Osteoblast (primary cell): ENCODE measurements around the gene NPDC1. TPM values are rescaled to one million over a fixed set of nuclear protein-coding genes. Genes with fewer than 3 reads are reported as not detected.

ENCODE experiments used
- DNase-seq: peaks from one replicate; pipeline ENCODE4 v3.0.0; 2011; ENCODE audit warnings: low spot score, mixed read lengths; ENCODE audit not compliant: insufficient read length; ENCODE audit errors: missing footprints
- H2AFZ ChIP-seq: 2 replicates; pipeline ENCODE4 v1.6.0; 2011; ENCODE audit warnings: mild to moderate bottlenecking, low read length
- H3K27ac ChIP-seq: 2 replicates; pipeline ENCODE4 v1.5.1; 2011; ENCODE audit warnings: mild to moderate bottlenecking, low read depth, low read length, moderate library complexity
- H3K27me3 ChIP-seq: 2 replicates; pipeline ENCODE4 v1.6.0; 2012; ENCODE audit warnings: mild to moderate bottlenecking, control low read depth, inconsistent platforms, low read length, moderate library complexity; ENCODE audit not compliant: insufficient read depth
- H3K36me3 ChIP-seq: 2 replicates; pipeline ENCODE4 v1.5.1; 2011; ENCODE audit warnings: mild to moderate bottlenecking, low read length, control low read depth, moderate library complexity; ENCODE audit not compliant: insufficient read depth
- H3K4me1 ChIP-seq: 2 replicates; pipeline ENCODE4 v1.5.1; 2011; ENCODE audit warnings: mild to moderate bottlenecking, low read length, control low read depth, moderate library complexity; ENCODE audit not compliant: insufficient read depth
- H3K4me2 ChIP-seq: 2 replicates; pipeline ENCODE4 v1.6.0; 2011; ENCODE audit warnings: mild to moderate bottlenecking, low read length; ENCODE audit not compliant: insufficient read depth
- H3K4me3 ChIP-seq: fragments of 200-600 bp; sonication (generic); 3 replicates; pipeline ENCODE4 v1.5.1; 2012; ENCODE audit warnings: mild to moderate bottlenecking, low read length, inconsistent platforms; ENCODE audit not compliant: insufficient read depth
- H3K79me2 ChIP-seq: 2 replicates; pipeline ENCODE4 v1.6.0; 2012; ENCODE audit warnings: mild to moderate bottlenecking, low read length, control low read depth, inconsistent platforms; ENCODE audit not compliant: insufficient read depth
- H3K9me3 ChIP-seq: 2 replicates; pipeline ENCODE4 v1.5.1; 2011; ENCODE audit warnings: low read depth, low read length, control low read depth
- H4K20me1 ChIP-seq: 2 replicates; pipeline ENCODE4 v1.6.0; 2012; ENCODE audit warnings: mild to moderate bottlenecking, low read length, control low read depth; ENCODE audit not compliant: insufficient read depth
- total RNA-seq: library from RNA; depleted of rRNA; stranded (reverse); fragments of >200 nt; gene quantifications from 2 replicates; pipeline ENCODE4 v1.2.3, GENCODE V29; 2012
- TF ChIP-seq, protein P1 (sequence below): IDR thresholded peaks from 2 replicates; pipeline ENCODE4 v1.5.1; 2011; ENCODE audit warnings: mild to moderate bottlenecking, low read depth, low read length, moderate library complexity; ENCODE audit errors: extremely low read depth

Gene NPDC1
- total RNA-seq, 1 donor = 10.1 TPM

DNA sequence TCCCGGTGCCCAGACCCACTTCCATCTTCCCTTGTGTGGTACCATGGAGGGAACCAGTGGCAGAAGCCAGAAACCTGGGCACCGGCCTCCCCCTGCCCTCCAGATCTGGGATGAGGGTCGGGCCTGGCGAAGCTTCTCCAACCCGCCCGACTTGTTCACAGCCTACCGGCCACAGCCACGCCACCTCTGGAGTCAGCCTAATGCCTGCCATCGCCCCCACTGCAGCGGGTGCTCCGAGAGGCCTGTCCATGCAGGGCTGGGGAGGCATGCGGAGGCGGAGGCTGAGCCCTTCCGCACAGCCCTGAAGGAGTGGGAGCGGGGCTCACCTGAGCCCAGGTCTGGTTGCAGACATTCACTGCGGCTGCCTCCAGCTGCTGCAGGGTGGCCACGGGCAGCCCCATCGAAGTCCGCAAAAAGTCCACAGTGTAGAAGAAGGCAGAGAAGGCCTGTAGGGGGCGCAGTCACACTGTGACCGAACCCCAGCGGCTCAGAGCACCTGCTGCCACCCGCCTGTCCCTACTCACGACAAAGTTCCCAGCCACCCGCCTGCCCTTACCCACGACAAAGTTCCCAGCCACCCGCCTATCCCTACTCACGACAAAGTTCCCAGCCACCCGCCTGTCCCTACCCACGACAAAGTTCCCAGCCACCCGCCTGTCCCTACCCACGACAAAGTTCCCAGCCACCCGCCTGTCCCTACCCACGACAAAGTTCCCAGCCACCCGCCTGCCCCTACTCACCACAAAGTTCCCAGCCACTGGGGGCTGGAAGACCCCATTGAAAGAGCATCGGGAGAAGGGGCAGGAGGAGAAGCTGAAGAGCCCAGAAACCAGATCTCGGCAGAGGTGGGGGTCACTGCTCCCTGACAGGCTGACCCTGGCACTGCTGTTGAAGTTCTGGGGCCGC, 3.8 kb upstream of the NPDC1 start:
- Histone ChIP-seq H4K20me1 (peaks cover 19% of the 10 kb centered on the region), H3K36me3 (no peaks in the 10 kb centered on the region), H2AFZ (no peak overlapping the region), H3K4me1 (peaks cover 13% of the 10 kb centered on the region), H3K79me2 (peaks cover 5% of the 10 kb centered on the region), H3K9me3 (no peaks in the 10 kb centered on the region), H3K4me3 (no peak overlapping the region), H3K27me3 (peaks cover 59% of the 10 kb centered on the region), H3K4me2 (no peak overlapping the region), H3K27ac (no peak overlapping the region)
- TF ChIP-seq, protein P1, sequence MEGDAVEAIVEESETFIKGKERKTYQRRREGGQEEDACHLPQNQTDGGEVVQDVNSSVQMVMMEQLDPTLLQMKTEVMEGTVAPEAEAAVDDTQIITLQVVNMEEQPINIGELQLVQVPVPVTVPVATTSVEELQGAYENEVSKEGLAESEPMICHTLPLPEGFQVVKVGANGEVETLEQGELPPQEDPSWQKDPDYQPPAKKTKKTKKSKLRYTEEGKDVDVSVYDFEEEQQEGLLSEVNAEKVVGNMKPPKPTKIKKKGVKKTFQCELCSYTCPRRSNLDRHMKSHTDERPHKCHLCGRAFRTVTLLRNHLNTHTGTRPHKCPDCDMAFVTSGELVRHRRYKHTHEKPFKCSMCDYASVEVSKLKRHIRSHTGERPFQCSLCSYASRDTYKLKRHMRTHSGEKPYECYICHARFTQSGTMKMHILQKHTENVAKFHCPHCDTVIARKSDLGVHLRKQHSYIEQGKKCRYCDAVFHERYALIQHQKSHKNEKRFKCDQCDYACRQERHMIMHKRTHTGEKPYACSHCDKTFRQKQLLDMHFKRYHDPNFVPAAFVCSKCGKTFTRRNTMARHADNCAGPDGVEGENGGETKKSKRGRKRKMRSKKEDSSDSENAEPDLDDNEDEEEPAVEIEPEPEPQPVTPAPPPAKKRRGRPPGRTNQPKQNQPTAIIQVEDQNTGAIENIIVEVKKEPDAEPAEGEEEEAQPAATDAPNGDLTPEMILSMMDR = peak; percentile 49
- peak; percentile 97 for DNase-seq

DNA sequence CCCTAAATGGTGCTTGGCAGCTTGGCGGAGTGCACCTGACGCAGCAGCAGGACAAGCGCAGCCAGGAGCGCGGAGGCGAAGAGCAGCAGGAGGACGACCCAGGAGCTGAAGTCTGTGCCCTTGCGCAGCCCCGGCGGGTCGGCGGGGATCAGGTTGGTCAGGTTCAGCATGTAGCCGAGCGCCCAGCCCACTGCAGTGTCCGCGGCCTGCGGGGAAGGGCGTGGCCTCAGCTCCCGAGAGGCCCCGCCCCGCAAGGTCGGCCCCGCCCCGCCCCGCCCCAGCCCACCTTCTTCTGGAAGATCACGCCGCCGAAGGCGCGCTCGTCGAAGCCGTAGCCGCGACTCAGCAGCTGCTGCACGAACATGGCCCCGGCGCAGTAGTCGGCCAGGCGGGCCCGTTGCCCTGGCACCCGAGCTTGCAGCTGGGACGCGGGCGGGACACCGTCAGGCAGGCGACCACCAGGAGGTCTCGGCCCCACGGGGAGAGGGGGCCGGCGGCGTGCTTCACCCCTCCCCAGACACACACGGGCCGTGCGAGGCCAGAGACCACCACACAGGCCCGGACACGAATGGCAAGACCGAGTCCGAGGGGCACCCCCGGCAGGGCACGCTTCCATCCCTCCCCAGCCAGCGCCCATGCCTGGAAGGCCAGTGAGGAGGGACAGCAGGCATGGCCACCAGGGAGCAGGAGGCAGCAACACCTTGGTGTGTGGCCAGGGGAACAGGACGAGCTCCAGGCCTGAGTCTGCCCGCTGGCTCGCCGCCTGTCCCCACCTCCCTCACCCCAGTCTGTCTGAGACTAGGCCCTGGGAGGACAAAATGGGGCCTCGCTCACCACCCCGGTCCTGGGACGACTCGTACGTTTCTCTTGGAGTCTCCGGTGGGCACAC, 2.9 kb upstream of the NPDC1 start:
- Histone ChIP-seq H3K36me3 (no peaks in the 10 kb centered on the region), H3K79me2 (peaks cover 14% of the 10 kb centered on the region), H4K20me1 (peaks cover 27% of the 10 kb centered on the region), H3K4me1 (peaks cover 15% of the 10 kb centered on the region), H3K27me3 (peaks cover 51% of the 10 kb centered on the region), H2AFZ (no peak overlapping the region), H3K27ac (no peak overlapping the region), H3K4me2 (no peak overlapping the region), H3K9me3 (no peaks in the 10 kb centered on the region), H3K4me3 (no peak overlapping the region)
- no peak for DNase-seq
- TF ChIP-seq, protein P1 = no peak

DNA sequence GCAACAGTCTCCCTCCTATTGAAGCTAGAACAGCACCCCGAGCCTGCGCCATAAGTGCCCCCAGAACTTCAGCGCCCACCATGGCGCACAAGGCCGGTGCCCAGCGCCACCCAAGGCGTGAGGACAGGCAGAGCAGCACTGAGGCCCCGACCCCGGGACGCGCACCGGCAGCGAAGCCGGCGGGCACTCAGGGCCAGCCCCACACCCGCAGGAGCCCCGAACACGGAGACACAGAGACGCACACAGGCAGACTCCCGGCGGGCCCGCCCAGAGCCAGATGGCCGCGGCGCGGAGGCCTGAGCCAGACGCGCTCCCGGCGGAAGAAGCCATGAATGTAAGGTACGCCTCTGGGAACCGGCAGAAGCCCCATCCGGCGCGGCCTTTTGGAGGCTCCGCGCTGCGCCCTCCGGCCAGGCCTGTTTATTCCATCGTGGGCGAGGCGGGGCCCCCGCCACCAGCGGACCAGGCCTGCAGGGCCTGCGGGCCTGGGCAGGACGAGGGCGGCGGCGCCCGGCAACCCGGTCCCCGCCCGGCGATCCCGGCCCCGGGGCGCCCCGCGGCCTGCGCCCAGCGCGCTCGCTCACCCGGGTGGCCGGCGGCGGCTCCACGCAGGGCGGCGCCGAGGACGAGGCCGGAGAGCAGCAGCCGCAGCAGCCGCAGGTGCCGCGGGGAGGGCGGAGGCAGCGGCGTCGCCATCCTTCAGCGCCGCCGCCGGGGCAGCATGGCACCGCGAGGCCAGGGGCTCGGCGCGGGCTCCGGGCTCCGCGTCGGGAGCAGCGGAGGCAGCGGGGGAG, 486 bp downstream of the NPDC1 start:
- no peaks in the 10 kb centered on the region for H3K9me3 ChIP-seq
- no peaks in the 10 kb centered on the region for H3K36me3 ChIP-seq
- H3K27ac ChIP-seq = no peak overlapping the region
- H2AFZ ChIP-seq = peak overlapping the region; percentile 89
- peaks cover 30% of the 10 kb centered on the region for H3K79me2 ChIP-seq
- H3K4me2 ChIP-seq = peak overlapping the region; percentile 93
- DNase-seq = peak; percentile 98
- peaks cover 15% of the 10 kb centered on the region for H3K4me1 ChIP-seq
- TF ChIP-seq, protein P1 = no peak
- H4K20me1 ChIP-seq = peaks cover 36% of the 10 kb centered on the region
- peaks cover 31% of the 10 kb centered on the region for H3K27me3 ChIP-seq
- H3K4me3 ChIP-seq = peak overlapping the region; percentile 83
